ENCODE results near the gene C14orf119.

Gene C14orf119

DNA sequence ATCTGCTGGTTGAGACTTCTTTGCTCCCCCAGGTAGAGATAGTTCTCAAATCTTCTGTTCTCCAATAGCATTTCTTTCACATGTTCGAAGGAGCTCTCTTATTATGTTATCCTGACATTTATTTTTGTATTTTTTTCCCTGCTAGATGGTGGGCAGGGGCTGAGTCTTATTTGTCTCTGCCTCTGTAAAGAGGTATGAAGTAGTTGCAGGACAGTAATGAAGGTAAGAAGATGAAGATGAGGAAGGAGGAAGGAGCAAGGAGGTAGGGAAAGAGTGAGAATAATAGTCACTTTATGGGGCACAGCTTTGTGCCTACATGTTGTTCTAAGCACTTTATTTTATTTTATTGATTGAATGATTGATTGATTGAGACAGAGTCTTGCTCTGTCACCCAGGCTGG, 14.5 kb downstream of the C14orf119 start:
- Histone ChIP-seq H3K36me3 (ENCODE audit: insufficient read depth, low read length) (no peaks in the 10 kb centered on the region), H3K27ac (no peak overlapping the region), H3K9me3 (ENCODE audit: low read depth, low read length) (no peaks in the 10 kb centered on the region), H3K4me3 (no peak overlapping the region), H3K9ac (ENCODE audit: insufficient read length) (no peak overlapping the region)
- DNase-seq (ENCODE audit: low read depth, low spot score): no peak
- TF ChIP-seq EZH2 (IDR thresholded peaks at IDR 0.05) (no peak), FOXP2 (optimal IDR thresholded peaks at IDR 0.05; ENCODE audit: control extremely low read depth, extremely low read length, insufficient read depth) (no peak), POLR2AphosphoS5 (IDR thresholded peaks at IDR 0.05; ENCODE audit: borderline replicate concordance, low read depth, low read length) (no peak)

DNA sequence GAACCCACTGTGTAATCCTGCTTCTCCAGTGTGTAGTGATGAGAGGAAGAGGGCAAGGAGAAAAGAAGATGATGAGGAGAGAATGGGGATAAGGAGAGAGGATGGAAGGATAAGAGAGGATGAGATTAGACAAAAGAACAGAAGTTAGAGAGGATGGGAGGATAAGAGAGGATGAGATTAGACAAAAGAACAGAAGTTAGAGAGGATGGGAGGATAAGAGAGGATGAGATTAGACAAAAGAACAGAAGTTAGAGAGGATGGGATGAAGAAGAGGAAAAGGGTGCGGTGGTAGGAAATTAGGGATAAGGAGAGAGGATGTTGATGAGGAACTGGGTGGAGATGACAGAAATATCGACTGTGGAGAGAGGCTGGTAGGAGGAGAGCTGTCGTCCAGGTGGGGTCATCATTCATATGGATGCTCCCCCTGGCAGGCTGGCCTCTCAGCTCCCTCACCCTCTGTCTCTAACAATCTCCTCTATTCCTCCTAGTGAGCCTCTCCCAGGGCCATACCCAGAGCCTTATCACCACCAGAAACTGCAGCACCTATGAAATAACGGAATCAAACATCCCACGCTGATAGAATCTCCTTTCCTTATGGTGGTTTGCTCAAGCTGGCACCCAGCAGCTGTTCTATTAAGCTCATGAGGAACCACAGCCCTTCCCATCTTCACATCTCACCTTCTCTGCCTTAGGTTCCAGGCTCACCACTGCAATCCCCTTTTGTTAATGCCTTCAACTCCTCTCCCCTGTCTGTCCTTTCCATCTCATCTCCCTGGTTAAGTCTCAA, 15.5 kb downstream of the C14orf119 start:
- no peak for DNase-seq (ENCODE audit: low read depth, low spot score)
- no peaks in the 10 kb centered on the region for H3K36me3 ChIP-seq (ENCODE audit: insufficient read depth, low read length)
- H3K27ac ChIP-seq: no peak overlapping the region
- H3K4me3 ChIP-seq: no peak overlapping the region
- H3K9ac ChIP-seq (ENCODE audit: insufficient read length): no peak overlapping the region
- TF ChIP-seq POLR2AphosphoS5 (IDR thresholded peaks at IDR 0.05; ENCODE audit: borderline replicate concordance, low read depth, low read length) (no peak), EZH2 (IDR thresholded peaks at IDR 0.05) (no peak), FOXP2 (optimal IDR thresholded peaks at IDR 0.05; ENCODE audit: control extremely low read depth, extremely low read length, insufficient read depth) (no peak)
- H3K9me3 ChIP-seq (ENCODE audit: low read depth, low read length): no peaks in the 10 kb centered on the region

DNA sequence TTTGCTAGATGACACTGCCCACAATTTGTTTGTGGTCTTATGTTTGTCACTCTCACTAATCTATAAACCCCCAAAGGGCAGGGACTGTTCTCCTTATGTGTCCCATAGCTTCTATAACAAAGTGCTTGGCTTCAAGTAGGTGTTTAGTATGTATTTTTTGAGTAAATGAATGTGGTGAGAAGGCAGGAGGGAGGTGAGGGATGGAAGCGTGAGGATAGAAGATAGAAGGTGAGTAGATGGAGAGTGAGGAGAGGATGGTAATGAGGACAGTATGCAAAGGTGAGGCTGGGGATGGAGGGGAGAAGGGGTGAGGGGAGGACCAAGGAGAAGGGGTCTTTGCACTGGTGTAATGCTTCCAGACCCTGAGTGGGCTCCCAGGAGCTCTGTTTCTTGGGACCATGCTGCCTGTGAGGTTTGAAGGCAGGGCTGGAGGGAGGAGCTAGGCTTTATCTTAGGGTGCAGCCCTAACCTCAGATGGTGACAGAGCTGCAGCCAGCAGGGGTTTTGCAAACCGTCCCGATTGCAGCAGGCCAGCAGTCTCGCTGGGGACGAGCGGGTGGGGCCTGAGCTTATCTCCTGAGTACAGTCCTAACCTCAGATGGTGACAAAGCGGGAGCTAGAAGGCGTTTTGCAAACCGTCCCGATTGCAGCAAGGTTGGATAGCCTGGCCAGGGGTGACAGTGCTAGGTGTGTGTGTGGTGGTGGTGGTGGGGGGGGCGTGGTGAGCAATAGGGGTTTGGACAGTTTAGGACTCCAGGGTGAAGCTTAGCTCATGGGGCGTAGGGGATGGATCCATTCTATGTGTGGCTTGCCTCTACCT, 17.3 kb downstream of the C14orf119 start:
- no peak overlapping the region for H3K4me3 ChIP-seq
- H3K9me3 ChIP-seq (ENCODE audit: low read depth, low read length): no peaks in the 10 kb centered on the region
- H3K27ac ChIP-seq: no peak overlapping the region
- H3K36me3 ChIP-seq (ENCODE audit: insufficient read depth, low read length): no peaks in the 10 kb centered on the region
- no peak overlapping the region for H3K9ac ChIP-seq (ENCODE audit: insufficient read length)
- TF ChIP-seq EZH2 (IDR thresholded peaks at IDR 0.05) (no peak), POLR2AphosphoS5 (IDR thresholded peaks at IDR 0.05; ENCODE audit: borderline replicate concordance, low read depth, low read length) (no peak), FOXP2 (optimal IDR thresholded peaks at IDR 0.05; ENCODE audit: control extremely low read depth, extremely low read length, insufficient read depth) (no peak)
- DNase-seq (ENCODE audit: low read depth, low spot score): no peak

DNA sequence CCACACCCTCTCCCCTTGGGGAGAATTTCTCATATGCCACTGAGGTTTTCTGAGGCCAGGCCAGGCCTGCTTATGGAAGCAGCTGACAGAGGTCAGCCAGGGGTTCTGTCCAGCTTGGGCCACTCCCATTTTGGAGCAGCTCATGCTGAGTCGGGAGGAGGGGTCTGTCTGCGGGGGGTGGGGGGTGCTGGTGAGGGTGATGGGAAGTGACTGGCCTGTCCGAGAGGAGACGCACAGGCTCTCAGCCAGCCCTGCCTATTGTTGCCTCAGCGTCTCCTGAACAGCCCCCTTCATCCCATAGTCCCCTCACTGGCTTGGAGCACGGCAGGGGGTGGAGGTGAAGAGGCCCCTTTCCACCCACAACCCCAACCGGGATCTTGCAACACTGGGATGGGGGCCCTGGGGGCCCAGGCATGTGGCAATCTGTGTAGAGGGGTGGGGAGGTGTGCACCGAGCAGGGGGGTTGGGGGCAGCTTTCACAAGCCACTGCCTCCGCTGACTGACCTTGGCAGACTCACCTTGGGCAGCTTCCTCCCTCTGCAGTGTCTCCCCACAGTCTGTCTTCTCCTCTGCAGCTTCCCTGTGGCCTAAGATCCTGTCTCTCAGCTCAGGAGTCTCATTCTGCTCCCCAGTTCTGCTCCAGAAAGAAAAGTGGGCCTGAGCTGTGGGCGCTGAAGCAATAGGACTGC, 18.3 kb downstream of the C14orf119 start:
- H3K36me3 ChIP-seq (ENCODE audit: insufficient read depth, low read length): no peaks in the 10 kb centered on the region
- no peak for DNase-seq (ENCODE audit: low read depth, low spot score)
- H3K9ac ChIP-seq (ENCODE audit: insufficient read length): no peak overlapping the region
- no peak overlapping the region for H3K4me3 ChIP-seq
- no peak overlapping the region for H3K27ac ChIP-seq
- H3K9me3 ChIP-seq (ENCODE audit: low read depth, low read length): no peaks in the 10 kb centered on the region
- TF ChIP-seq FOXP2 (optimal IDR thresholded peaks at IDR 0.05; ENCODE audit: control extremely low read depth, extremely low read length, insufficient read depth) (no peak), EZH2 (IDR thresholded peaks at IDR 0.05) (no peak), POLR2AphosphoS5 (IDR thresholded peaks at IDR 0.05; ENCODE audit: borderline replicate concordance, low read depth, low read length) (no peak)

DNA sequence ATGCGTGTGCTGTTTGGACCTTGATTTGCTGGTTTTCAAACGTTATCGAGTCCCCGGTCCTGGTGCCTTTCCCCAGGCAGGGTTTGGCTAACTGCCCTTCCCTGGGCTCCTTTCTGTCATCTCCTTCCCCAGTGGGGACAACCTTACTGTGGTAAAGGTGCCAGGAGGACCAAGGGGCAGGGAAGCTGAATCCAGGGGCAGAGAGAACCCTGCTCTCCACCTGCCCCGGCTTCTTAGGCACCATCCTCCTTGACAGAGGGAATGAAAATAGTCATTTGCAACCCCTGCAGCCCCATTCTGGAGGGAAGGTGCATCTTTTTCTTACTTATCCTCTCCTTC, 18.8 kb downstream of the C14orf119 start:
- H3K9me3 ChIP-seq (ENCODE audit: low read depth, low read length): no peaks in the 10 kb centered on the region
- no peak overlapping the region for H3K4me3 ChIP-seq
- no peak overlapping the region for H3K9ac ChIP-seq (ENCODE audit: insufficient read length)
- TF ChIP-seq FOXP2 (optimal IDR thresholded peaks at IDR 0.05; ENCODE audit: control extremely low read depth, extremely low read length, insufficient read depth) (no peak), POLR2AphosphoS5 (IDR thresholded peaks at IDR 0.05; ENCODE audit: borderline replicate concordance, low read depth, low read length) (no peak), EZH2 (IDR thresholded peaks at IDR 0.05) (no peak)
- H3K36me3 ChIP-seq (ENCODE audit: insufficient read depth, low read length): no peaks in the 10 kb centered on the region
- no peak overlapping the region for H3K27ac ChIP-seq
- no peak for DNase-seq (ENCODE audit: low read depth, low spot score)

DNA sequence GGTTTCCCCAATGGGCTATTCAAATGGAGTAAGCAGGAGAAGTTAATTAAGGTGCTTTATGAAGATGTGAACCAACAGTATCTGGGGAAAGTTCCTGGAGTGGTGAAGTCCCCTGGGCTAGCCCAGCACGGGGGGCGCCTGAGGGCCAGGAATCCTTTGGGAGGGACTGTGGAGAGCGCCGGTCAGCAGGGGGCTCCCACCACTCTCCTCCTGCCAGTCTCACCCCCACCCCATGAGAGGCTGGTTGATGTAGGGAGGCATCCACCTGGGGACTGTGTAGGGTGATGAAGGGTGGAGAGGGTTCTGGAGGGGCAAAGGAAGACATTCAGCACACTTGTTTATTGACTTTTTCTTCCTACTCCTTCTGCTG, 19.3 kb downstream of the C14orf119 start:
- no peaks in the 10 kb centered on the region for H3K36me3 ChIP-seq (ENCODE audit: insufficient read depth, low read length)
- no peak overlapping the region for H3K4me3 ChIP-seq
- no peak for DNase-seq (ENCODE audit: low read depth, low spot score)
- H3K9ac ChIP-seq (ENCODE audit: insufficient read length): no peak overlapping the region
- no peaks in the 10 kb centered on the region for H3K9me3 ChIP-seq (ENCODE audit: low read depth, low read length)
- TF ChIP-seq EZH2 (IDR thresholded peaks at IDR 0.05) (no peak), POLR2AphosphoS5 (IDR thresholded peaks at IDR 0.05; ENCODE audit: borderline replicate concordance, low read depth, low read length) (no peak), FOXP2 (optimal IDR thresholded peaks at IDR 0.05; ENCODE audit: control extremely low read depth, extremely low read length, insufficient read depth) (no peak)
- H3K27ac ChIP-seq: no peak overlapping the region

DNA sequence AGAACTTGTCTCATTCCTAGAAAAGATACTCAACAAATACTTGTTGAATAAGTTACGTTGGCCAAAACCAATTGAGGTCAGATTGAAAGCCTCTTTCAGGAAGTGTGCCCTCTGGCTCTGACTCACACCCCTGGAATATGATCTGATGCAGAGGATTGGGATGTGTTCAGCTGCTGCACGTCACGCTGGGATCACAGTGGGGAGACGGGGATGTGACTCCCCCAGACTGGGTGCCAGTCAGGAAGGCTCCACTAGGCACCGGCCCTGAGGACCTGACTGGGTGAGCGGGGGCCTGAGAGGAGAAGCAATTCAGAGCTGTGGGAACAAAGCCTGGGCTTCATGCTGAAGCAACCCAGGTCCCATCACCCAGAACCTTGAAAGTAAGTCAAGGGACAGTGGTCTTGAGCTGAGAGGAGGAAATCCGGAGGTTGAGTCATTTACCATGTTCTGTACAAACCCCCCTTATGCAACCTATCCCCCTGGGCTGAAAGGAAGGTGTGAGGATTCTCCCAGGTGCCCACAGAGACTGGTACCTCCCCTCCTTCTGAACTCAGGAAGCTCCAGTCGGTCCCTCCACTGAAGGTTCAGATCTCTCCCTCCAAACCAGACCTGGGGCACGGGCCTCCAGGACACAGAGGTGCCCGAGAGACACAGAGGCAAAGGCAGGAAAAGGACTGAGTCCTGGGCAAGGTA, 19.9 kb downstream of the C14orf119 start:
- Histone ChIP-seq H3K9me3 (ENCODE audit: low read depth, low read length) (no peaks in the 10 kb centered on the region), H3K27ac (no peak overlapping the region), H3K4me3 (no peak overlapping the region), H3K36me3 (ENCODE audit: insufficient read depth, low read length) (no peaks in the 10 kb centered on the region), H3K9ac (ENCODE audit: insufficient read length) (no peak overlapping the region)
- TF ChIP-seq POLR2AphosphoS5 (IDR thresholded peaks at IDR 0.05; ENCODE audit: borderline replicate concordance, low read depth, low read length): no peak
- no peak for TF ChIP-seq FOXP2 (optimal IDR thresholded peaks at IDR 0.05; ENCODE audit: control extremely low read depth, extremely low read length, insufficient read depth)
- TF ChIP-seq EZH2 (IDR thresholded peaks at IDR 0.05): no peak
- DNase-seq (ENCODE audit: low read depth, low spot score): no peak

DNA sequence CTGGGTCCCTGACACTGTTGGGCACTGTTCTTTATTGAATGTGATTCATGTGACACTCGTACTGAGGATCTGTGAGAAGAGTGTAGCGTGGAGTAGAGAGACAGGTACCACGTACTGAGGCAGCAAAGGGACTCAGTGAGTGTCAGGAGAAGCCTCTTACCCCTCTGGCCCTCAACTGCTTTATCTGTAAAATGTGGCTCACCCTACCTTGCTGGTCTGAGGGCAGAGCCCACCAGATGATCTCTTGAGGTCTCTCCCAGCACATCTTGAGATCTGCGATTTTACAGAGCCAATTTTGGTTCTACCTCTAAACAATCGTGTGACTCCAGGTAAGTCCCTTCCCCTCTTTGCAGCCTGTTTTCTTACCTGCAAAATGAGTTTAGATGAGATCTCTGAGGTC, 20.6 kb downstream of the C14orf119 start:
- Histone ChIP-seq H3K9me3 (ENCODE audit: low read depth, low read length) (no peaks in the 10 kb centered on the region), H3K36me3 (ENCODE audit: insufficient read depth, low read length) (no peaks in the 10 kb centered on the region), H3K4me3 (no peak overlapping the region), H3K9ac (ENCODE audit: insufficient read length) (no peak overlapping the region), H3K27ac (no peak overlapping the region)
- TF ChIP-seq EZH2 (IDR thresholded peaks at IDR 0.05): no peak
- no peak for TF ChIP-seq FOXP2 (optimal IDR thresholded peaks at IDR 0.05; ENCODE audit: control extremely low read depth, extremely low read length, insufficient read depth)
- no peak for TF ChIP-seq POLR2AphosphoS5 (IDR thresholded peaks at IDR 0.05; ENCODE audit: borderline replicate concordance, low read depth, low read length)
- no peak for DNase-seq (ENCODE audit: low read depth, low spot score)

All from SK-N-MC (cell line).